GM19455 (cell line): Measurements from ENCODE around the gene LANCL2.
A peak's percentile ranks its signal among the peaks of the same experiment; 100 is the strongest.

Source experiments
- ATAC-seq: cut with Tn5 transposase; IDR thresholded peaks from one replicate; pipeline ENCODE4 v1.9.1; 2021; ENCODE audit not compliant: unreplicated experiment

Gene LANCL2

DNA sequence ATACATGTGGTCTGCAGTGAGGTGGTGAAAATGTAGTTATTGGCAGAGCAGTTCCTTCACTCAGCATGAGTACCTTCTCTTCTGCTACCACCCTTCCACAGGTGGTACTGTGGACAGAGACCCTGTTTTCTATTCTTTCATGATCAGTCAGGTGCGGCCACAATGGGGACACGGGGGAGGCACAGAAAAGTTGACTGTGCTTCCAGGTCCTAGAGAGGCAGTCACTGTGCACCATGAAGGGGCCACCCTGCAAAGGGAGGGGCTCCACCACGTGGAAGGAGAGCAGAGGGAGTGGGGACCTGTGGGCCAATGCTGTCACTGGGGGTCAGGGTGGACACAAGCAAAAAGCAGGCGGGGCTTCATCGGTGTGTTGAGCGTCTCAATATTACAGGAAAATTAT lies 3.6 kb upstream of the LANCL2 start:
- no peak for ATAC-seq

DNA sequence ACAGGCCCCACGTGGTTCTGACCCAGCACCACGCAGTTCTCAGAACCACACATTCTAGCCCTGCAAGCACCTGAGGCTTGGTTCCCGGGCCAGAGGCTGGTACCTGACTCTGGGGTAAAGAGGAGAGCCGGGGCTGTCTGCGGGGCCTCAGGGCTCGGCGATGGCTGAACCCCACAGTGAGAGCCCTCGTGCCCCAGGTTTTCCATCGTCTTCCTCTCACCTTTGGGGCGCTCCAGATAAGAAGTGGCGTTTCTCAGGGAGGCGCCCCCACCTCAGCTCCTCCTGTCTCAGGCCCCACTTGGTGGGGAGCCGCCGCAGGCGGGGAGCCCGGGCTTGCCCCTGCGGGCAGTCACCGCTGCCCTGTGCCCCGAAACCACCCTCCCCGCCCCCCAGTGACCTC lies 2.2 kb upstream of the LANCL2 start:
- ATAC-seq: no peak

DNA sequence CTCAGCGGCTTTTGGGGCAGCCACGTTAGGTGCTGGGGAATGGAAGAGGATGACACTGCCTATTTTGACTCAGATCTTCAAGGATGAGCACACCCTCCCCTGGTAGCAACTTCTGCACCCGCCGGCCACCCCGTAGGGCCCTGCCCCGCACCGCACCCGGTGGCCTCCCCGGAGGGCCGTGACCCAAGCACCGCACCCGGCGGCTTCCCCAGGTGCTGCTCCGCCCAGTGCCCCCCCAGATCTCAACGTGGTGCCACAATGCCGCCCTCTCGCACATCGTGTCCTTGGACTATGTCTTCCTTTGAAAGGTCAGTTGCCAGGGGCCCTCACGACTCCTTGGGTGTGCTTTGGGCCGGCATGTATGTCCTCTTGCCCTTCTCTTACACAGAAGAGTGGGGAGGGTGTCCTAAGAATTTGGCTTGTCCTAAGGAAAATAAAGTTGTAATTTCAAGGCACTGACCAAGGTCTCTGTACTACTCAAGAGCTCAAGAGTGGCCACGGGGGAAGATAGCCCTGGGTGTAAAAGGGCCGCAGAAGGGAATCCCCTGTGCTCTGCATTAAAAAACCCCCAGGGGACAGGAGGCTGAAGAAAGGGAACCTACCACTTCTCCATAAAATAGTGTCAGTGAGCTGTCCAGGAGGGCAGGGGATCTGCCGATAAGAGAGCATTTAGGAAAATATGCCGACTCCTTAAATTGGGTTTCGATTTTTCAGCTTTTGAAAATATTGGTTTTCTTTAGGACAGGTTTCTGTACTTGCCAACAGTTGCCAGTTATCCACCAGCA lies 1.6 kb upstream of the LANCL2 start:
- no peak for ATAC-seq

DNA sequence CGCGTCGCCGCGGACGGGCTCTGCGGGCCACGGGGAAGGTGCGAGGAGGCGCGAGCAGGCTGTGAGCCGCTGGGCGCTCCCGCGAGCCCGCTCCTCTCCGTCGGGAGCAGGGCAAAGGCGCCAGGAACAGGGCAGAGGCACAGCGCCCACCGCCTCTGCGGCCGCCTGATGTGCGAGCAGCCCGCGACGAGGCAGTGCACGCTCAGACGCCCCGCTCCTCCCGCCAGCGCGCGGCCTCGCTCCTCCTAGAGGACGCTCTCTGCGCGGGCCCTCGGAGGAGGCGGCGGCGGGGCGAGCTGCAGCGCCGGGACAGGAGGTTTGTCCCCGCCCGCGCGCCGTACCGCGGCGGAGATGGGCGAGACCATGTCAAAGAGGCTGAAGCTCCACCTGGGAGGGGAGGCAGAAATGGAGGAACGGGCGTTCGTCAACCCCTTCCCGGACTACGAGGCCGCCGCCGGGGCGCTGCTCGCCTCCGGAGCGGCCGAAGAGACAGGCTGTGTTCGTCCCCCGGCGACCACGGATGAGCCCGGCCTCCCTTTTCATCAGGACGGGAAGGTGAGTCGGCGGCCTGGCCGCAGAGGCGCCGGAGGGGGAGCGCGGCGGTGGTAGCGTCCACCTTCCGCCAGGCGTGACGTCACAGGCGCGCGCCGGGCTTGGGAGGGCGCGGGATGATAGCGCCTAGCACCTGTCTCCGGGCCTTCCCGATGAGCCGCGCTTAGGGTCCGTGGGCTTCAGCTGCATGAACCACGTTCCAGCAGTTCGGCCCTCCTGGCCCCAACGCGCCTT lies 731 bp downstream of the LANCL2 start:
- peak; percentile 83 for ATAC-seq

DNA sequence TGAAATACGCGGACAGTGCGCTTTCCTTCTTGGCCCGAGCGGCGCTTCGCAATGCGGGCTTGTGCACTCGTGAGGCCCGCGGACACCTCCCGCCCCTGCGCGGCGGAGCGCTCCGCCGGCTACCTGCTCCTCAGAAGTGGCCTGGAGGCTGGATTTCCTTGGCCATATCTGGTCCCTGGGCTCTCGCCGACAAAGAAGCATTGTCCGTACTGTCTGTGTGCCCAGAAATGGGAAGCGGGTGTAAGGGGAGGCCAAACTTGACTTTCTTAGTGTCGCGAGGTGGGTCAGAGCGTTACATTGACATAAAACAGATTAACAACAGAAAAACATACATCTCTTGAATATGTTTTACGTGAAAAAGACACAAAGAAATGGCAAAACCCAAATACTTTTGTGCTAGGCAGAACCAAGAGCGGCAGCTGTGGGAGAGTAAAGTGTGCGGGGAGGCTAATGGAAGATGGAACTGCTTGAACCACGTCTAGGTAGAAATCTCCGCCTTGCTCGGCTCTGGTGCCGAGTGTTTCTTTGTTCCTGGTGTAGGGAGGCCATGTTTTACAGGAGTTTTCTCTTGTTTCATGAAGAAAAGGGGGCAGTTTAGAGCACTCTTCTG lies 1.4 kb downstream of the LANCL2 start:
- ATAC-seq: peak; percentile 32

DNA sequence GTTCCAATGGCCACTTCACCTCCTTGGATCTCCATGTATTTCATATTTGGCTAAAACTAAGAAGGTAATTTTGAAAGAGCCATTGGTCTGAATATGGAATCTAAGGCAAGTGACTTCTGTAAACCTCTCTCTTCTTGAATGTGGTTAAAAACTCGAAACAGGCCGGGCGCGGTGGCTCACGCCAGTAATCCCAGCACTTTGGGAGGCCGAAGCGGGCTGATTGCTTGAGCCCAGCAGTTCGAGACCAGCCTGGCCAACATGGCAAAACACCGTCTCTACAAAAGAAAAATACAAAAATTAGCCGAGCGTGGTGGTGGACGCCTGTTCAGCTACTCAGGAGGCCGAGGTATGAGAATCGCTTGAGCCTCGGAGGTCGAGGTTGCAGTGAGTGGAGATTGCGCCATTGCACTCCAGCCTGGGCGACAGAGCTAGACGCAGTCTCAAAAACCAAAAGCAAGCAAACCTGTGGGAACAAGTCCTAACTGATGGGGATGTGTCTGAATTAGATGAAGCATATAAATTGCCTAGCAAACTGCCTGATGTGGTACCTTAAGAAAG lies 2.2 kb downstream of the LANCL2 start:
- ATAC-seq: no peak

DNA sequence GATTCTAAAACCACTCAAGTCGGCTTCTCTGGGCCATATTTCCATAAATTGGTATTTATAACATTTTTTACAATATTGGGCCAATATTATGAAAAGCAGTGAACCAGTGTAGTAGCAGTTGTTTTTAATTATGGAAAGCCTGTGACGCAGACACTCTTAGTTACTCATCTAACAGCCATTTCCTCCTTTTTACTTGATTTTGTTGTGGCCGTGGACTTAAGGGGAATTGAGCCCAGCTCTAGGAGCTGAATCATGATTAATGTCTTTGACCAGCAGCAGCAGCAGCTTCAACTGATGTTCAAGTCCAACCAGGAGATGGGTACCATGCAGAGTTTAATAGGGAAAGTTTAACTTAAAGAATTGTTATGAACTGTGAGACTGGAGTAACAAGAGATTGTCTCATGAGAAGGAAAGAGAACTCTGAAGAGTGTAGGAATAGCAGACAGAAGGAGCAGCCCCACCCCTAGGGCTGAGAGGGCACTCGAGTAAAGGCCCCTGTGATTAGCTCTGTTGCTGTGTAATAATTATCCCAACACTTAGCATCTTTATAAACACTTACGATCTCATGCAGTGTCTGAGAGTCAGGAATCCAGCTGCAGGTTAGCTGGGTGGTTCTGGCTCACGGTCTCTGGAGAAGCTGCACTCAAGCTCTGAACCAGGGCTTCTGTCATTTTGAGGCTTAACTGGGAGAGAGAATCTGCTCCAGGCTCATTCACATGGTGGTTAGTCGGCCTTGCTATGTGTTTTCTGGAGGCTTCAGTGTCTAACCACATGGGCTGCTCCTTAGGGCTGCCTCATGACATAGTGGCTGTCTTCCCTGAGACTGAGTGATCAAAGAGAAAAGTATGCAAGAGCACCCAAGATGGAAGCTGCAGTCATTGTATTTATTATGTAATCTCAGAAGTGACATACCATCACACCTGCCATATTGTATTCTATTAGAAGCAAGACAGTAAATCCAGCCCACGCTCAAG lies 4.6 kb downstream of the LANCL2 start:
- no peak for ATAC-seq

DNA sequence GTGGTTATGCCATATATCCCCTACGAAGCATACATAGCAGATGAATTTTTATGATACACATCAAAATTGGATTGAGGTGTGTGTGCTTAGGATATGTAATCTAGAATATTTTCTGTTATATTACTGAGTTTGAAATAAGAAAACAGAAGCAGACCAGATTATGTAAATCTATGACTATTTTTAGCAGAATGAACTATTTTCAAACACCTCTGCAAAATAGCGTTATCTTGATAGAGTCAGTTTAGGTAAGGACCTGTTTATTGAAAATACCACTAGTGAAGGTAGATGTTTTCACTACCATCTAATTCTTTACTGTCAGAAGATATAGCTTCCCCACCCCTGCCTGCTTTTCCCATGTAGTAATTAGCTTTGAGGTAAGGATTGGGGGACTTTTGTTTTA lies 9.1 kb downstream of the LANCL2 start:
- ATAC-seq: no peak

DNA sequence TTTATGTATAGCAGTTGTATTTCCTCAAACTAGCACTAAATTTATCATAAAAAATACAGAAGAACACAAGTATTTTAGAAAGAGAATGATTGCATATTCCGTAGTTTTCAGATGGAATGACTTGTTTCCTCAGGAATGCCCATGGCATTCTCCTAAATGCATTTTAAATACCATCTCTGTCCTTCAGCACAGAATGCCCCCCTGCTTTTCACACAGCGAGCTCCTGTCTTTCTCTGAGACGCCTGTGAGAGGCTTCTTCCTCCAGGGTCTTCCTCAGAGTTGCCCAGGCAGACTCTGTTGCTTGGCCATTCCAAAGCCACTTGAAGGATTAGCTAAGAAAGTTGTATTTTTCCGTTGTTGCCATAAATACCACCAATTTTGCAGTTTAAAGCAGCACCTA lies 10.1 kb downstream of the LANCL2 start:
- ATAC-seq: no peak

DNA sequence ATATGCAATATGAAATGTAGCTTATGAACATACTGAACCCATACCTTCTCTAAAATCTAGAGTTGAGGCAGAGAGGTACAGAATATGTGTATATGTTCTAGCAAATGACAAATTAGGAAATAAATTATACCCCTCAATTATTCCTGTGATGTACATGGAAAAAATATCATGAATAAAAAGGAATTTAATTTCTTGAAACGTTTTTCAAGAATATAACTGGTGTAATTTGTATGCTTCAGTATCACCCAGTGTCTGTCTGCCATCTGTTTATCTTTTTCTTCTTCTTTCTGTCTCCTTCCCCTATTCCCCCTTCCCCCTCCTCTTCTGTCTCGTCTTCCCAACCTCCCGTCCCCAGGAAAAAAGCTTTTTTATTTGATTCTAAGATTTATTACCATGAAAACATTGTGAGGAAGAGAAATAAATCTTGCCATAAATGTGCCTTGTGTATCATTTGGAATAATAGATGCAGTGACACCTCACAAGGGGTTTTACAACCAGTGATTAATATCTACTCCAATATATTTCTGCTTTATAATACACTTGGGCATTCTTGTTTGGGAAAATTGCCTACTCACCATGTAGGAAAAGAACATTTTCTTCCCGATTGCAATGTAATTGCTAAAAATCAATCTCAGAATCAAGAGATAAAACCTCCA lies 12.2 kb downstream of the LANCL2 start:
- ATAC-seq: no peak

DNA sequence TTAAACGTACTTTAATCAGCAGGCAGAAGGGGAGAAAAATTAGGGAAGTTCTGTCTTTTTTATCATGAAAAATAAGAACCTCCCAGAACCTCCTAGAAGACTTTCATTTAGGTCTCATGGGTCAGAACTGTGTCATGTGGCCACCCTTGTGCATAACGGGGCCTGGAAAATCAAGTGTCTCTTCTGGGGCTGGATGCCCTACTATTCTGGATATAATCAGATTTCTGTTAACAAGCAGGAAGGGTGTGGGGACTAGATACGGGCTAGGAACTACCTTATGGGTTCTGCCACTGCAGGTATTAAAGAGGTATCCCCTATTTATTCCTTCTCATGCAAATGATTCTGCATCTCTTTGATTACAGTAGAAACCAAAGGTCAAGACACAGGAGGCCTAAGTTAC lies 14.1 kb downstream of the LANCL2 start:
- ATAC-seq: no peak

DNA sequence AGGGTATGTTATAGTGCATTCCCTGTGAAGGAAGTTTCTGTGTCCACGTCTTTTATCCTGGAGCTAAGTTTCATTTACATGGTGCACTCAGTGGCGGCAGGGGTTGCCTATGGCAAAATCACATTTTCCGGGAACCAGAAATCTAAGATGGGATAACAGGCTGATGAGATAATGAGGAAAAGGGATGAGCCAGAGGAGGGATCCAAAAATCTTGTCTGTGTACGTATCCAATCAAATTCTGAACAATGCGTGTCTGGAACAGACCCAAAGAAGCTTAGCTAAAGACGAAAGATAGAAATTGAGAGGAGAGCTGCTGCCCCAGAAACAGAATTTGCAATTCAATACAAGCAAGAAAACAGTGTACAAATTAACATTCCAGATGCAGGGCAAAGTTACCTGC lies 16.1 kb downstream of the LANCL2 start:
- no peak for ATAC-seq

DNA sequence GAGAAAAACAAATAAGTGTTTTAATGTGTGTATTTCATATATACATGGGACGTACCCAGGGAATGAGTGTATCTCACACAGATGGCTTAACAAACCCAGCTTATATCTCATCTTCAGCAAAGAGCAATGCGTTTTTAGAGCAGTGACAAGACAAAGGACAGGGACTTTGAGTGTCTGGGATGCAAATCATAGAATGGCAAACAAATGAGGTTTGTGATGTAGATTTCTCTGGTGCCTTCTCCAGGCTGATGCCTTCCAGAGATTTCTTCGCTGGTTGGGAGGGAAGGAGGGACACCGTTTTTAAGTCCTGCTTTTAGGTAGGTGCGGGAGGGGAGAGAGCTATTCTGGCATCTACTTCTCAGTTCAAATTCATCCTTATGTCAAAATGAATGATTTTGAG lies 16.6 kb downstream of the LANCL2 start:
- no peak for ATAC-seq

DNA sequence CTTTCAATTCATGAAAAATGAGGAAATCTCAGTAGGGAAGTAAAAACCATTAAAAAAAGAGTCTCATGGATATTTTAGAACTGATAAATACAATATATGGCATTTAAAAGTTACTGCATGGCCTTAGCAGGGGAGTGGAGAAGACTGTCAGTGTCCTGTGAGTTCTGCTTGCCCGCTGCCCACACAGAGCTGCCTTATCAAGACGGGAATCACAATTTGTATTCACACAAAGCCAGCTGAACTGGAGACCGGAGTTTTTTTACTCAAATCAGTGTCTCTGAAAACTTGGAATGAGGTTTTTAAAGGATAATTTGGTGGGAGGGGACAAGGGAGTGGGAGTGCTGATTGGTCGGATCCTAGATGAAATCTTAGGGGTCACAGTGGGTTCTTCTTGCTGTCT lies 17.1 kb downstream of the LANCL2 start:
- no peak for ATAC-seq

DNA sequence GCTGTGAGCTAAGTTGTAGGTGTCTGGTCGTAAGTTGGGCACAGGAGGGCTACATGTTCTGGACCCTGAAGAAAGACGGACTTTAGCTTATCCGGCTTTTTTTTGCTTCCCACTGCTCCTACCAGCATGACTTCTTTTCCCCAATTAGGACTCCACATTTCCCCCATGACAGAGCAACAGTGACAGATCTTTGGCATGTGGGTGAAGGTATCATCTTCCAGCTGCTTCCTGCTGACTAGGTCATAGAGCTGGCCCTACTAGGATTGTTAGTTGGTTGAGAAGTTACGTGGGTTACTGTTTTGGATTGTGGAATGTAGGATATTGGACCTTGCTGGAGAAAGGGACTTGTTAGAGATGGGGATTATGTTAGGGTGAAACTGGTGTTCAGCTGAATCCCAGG lies 21.4 kb downstream of the LANCL2 start:
- ATAC-seq: no peak

DNA sequence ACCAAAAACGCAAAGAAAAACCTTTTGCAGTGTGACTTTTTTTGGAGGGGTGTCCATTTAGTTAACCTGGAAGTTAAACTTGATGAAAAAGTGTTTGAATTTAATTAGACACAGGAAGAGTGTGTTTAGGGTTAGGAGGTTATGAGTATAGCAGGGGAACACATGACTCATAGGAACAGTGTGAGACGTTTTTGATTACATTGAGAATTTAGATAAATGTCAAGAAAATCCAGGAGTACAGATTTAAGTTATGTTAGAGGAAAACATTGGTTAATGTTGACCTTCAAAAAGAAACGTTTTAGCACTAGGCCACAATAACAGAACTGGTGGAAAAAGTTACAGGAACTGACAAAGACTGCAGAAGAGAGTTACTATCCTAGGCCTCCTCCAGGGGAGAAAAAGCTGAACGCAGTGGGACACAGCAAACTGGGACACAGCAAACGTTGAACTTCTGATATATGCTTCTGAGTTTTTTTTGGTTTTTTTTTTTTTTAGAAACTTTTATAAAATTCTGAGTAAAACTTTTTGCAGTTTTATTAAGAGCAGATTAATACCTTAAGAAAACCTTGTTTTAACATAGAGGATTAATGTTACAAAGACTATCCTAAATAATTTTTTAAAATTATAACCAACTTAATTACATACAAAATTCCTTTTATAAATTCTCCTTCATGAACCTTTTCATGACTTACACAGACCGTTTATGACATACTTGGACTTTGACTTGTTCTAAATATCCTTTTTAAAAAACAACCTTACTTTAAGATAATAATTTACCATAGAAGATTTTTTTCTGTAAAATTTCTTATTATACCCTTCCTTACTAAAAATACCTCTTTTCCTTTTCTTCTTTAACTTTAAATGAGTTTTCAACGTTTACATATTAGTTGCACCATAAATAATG lies 22.2 kb downstream of the LANCL2 start:
- ATAC-seq: no peak

DNA sequence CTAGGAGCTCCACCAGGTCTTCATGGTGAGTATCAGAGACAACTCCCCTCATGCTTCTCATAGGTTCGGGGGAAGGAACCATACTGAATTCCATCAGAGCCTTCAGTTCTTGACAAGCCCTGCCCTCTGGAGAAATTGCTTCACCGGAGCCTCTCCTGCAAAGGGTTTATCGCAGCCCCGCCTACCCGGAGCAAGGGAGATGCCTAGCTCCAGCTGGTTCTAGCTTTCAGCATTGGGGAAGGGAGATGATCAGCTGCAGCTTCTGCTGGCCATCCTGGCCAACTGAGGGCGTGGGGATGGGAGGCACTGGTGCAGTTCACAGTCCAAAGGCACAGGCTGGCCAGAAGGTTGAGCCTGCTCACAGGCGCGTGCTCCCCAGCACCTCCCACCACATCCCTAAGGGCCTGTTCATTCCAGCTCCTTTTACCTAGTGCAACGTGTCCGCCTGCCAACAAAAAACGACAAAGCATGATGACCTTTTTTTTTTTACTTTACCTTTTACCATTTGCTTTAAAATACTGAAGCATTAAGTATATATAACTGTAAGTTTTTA lies 31.2 kb downstream of the LANCL2 start:
- no peak for ATAC-seq

DNA sequence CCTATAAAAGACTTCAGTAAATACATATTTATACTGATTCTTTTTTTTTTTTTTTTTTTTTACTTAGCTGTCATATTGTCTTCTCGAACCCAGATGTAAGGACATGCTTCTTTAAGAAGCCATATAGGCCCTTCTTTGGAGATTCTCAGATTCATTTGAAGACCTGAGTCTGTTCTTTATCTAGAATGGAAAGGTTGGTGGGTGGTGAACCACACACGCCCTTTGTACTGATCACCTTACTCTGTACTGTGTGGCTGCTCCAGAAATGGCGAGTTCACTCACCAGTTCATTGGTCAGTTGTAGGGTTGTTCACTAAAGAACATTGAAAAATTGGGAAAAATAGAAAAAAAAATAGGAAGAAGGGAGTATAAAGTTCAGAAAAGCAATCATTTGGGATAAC lies 32.5 kb downstream of the LANCL2 start:
- ATAC-seq: no peak

DNA sequence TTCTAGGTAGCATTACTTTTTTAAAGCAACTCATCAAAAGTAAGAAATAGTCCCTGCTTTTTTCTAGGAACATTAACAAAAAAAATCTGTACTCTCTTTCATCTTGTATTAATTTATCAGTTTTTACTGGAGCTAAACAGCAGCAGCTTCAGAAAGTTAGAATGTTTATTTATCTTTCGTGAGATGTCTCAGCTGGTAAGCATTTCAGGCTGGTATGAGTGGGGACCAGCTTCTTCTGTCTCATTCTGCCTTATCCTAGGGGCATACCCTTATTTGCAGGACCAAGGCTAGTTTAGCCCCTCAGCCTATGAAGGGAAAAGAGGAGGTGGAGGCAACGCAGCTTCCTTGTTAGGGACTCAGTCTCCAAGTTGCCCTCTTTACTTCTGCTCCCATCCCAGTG lies 35.1 kb downstream of the LANCL2 start:
- no peak for ATAC-seq
